ENCODE measurements around the gene C2.

- no peak for TF ChIP-seq MYC (IDR thresholded peaks at IDR 0.05; ENCODE audit: low read depth, low read length)
- no peak for TF ChIP-seq CTCF (IDR thresholded peaks at IDR 0.05; ENCODE audit: low read depth, low read length)
- no peak for TF ChIP-seq POLR2A (IDR thresholded peaks at IDR 0.05; ENCODE audit: extremely low read depth, insufficient read length)
Observed at GRCh38 chr6:31963921-31964320, 36.4 kb downstream of the C2 start.
